Measurements from ENCODE around the gene APOL3. TPM values are rescaled to one million over a fixed set of nuclear protein-coding genes. Genes with fewer than 3 reads are reported as not detected.
A peak's percentile ranks its signal among the peaks of the same experiment; 100 is the strongest.

The APOL3 gene
- total RNA-seq, 4 donors from 2014 or later, result 14.8 to 98.2 (median 16.5) TPM

DNA sequence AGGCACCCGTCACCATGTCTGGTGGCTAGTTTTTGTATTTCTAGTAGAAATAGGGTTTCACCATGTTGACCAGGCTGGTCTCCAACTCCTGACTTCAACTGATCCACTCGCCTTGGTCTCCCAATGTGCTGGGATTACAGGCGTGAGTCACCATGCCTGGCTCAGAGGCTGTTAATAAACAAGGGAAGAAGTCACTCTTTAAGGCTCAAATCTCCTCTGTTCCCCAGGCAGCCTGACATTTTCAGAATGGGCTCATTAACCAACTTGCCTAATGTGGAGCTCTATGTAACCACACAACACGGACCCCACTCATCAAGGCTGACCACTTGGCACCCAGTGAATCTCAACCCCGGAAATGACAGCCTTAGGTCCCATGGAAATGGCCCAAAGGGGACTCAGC, 24.1 kb downstream of the APOL3 start:
- Histone ChIP-seq H3K27me3 (no peaks in the 10 kb centered on the region), H3K36me3 (peaks cover 0 to 4% (median 0%) of the 10 kb centered on the region in 3 donors), H3K4me1 (no peaks in the 10 kb centered on the region), H3K4me3 (no peak overlapping the region), H3K27ac (peak overlapping the region in 2 of 4 donors; percentile 17 to 64), H3K9me3 (no peaks in the 10 kb centered on the region)
- TF ChIP-seq, protein P1, sequence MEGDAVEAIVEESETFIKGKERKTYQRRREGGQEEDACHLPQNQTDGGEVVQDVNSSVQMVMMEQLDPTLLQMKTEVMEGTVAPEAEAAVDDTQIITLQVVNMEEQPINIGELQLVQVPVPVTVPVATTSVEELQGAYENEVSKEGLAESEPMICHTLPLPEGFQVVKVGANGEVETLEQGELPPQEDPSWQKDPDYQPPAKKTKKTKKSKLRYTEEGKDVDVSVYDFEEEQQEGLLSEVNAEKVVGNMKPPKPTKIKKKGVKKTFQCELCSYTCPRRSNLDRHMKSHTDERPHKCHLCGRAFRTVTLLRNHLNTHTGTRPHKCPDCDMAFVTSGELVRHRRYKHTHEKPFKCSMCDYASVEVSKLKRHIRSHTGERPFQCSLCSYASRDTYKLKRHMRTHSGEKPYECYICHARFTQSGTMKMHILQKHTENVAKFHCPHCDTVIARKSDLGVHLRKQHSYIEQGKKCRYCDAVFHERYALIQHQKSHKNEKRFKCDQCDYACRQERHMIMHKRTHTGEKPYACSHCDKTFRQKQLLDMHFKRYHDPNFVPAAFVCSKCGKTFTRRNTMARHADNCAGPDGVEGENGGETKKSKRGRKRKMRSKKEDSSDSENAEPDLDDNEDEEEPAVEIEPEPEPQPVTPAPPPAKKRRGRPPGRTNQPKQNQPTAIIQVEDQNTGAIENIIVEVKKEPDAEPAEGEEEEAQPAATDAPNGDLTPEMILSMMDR (IDR thresholded peaks at IDR 0.05), result no peak
- TF ChIP-seq POLR2A (IDR thresholded peaks at IDR 0.05), result no peak
- no peak for DNase-seq

DNA sequence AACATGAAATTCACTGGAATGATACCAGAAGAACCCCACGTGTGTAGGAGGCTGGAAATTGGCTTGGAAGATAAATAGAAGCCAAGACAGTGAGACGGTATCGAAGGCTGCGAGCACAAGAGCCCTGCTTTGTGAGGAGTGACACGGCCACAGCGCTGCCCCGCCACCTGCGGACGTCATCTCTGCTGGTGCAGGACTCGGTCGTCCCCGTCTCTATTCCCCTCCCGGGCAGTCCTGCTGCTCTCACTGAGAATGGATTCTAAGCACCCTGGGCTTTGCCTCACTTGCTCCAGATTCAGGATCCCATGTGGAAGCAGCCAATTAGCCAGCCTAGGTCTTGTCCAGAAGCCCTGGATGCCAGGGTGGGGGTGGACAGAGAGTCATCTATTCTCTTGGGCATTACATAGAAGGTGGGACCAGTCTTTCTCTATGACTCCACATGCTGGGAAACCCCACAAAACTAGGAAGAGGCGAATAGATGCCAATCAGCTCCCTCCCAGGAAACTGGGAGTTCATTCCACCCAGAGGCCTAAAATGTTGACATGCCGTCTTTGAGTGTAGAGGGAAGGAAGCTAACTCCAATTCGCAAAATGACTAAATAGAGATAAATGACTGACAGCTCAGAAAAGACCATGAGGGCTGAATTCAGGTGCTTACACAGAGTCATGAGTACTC, 25.1 kb downstream of the APOL3 start:
- Histone ChIP-seq H3K9me3 (no peaks in the 10 kb centered on the region), H3K4me1 (no peaks in the 10 kb centered on the region), H3K27me3 (no peaks in the 10 kb centered on the region), H3K36me3 (no peaks in the 10 kb centered on the region), H3K27ac (no peak overlapping the region), H3K4me3 (no peak overlapping the region)
- no peak for DNase-seq
- TF ChIP-seq, protein P1 (IDR thresholded peaks at IDR 0.05), result no peak
- TF ChIP-seq POLR2A (IDR thresholded peaks at IDR 0.05), result no peak

GRCh38 chr22:36134182-36134581, 26.4 kb downstream of the APOL3 start:
- no peaks in the 10 kb centered on the region for H3K4me1 ChIP-seq
- DNase-seq, result no peak
- no peaks in the 10 kb centered on the region for H3K9me3 ChIP-seq
- no peak overlapping the region for H3K4me3 ChIP-seq
- no peak for TF ChIP-seq POLR2A (IDR thresholded peaks at IDR 0.05)
- TF ChIP-seq, protein P1 (IDR thresholded peaks at IDR 0.05), result no peak
- H3K27me3 ChIP-seq, result no peaks in the 10 kb centered on the region
- no peak overlapping the region for H3K27ac ChIP-seq
- H3K36me3 ChIP-seq, result no peaks in the 10 kb centered on the region

- no peaks in the 10 kb centered on the region for H3K9me3 ChIP-seq
- TF ChIP-seq POLR2A (IDR thresholded peaks at IDR 0.05), result no peak
- TF ChIP-seq, protein P1 (IDR thresholded peaks at IDR 0.05), result no peak
- no peaks in the 10 kb centered on the region for H3K36me3 ChIP-seq
- no peak for DNase-seq
- no peaks in the 10 kb centered on the region for H3K4me1 ChIP-seq
- H3K4me3 ChIP-seq, result no peak overlapping the region
- H3K27ac ChIP-seq, result no peak overlapping the region
- no peaks in the 10 kb centered on the region for H3K27me3 ChIP-seq
These were observed 28.6 kb downstream of the APOL3 start for GRCh38 chr22:36131907-36132306.

GRCh38 chr22:36129486-36130388, 30.8 kb downstream of the APOL3 start:
- H3K4me1 ChIP-seq, result no peaks in the 10 kb centered on the region
- H3K27me3 ChIP-seq, result no peaks in the 10 kb centered on the region
- H3K9me3 ChIP-seq, result no peaks in the 10 kb centered on the region
- no peak for TF ChIP-seq POLR2A (IDR thresholded peaks at IDR 0.05)
- H3K36me3 ChIP-seq, result no peaks in the 10 kb centered on the region
- no peak for DNase-seq
- H3K27ac ChIP-seq, result no peak overlapping the region
- H3K4me3 ChIP-seq, result no peak overlapping the region

GRCh38 chr22:36129071-36129470, 31.5 kb downstream of the APOL3 start:
- no peaks in the 10 kb centered on the region for H3K4me1 ChIP-seq
- DNase-seq, result no peak
- no peaks in the 10 kb centered on the region for H3K9me3 ChIP-seq
- H3K27ac ChIP-seq, result no peak overlapping the region
- H3K27me3 ChIP-seq, result no peaks in the 10 kb centered on the region
- H3K4me3 ChIP-seq, result no peak overlapping the region
- no peak for TF ChIP-seq POLR2A (IDR thresholded peaks at IDR 0.05)
- TF ChIP-seq, protein P1 (IDR thresholded peaks at IDR 0.05), result no peak
- H3K36me3 ChIP-seq, result no peaks in the 10 kb centered on the region

Measured in Peyer's patch (tissue), 4 donors.